Neuronal stem cell (in vitro differentiated cells): ENCODE results near the gene EIF1B.

ENCODE experiments used
- DNase-seq: peaks from one replicate; pipeline ENCODE4 v3.0.0-alpha.2; 2013; ENCODE audit warnings: low spot score
- H2AFZ ChIP-seq: one replicate; pipeline ENCODE4 v1.6.1; 2013; ENCODE audit warnings: mild to moderate bottlenecking, low read length, inconsistent platforms
- H2AK5ac ChIP-seq: 2 replicates; pipeline ENCODE4 v1.6.1; 2013; ENCODE audit warnings: low read depth, mild to moderate bottlenecking, inconsistent platforms, low read length, moderate library complexity, mixed read lengths
- H2BK120ac ChIP-seq: 2 replicates; pipeline ENCODE4 v1.6.1; 2013; ENCODE audit warnings: low read depth, mild to moderate bottlenecking, inconsistent platforms, low read length, moderate library complexity, mixed read lengths
- H2BK12ac ChIP-seq: one replicate; pipeline ENCODE4 v1.6.1; 2013; ENCODE audit warnings: low read length, inconsistent platforms
- H2BK15ac ChIP-seq: 2 replicates; pipeline ENCODE4 v1.6.1; 2013; ENCODE audit warnings: mild to moderate bottlenecking, low read length, inconsistent platforms, mixed read lengths
- H2BK5ac ChIP-seq: one replicate; pipeline ENCODE4 v1.6.1; 2013; ENCODE audit warnings: inconsistent platforms, mild to moderate bottlenecking, low read length, moderate library complexity
- H3K14ac ChIP-seq: one replicate; pipeline ENCODE4 v1.6.1; 2013; ENCODE audit warnings: low read length, inconsistent platforms
- H3K18ac ChIP-seq: 2 replicates; pipeline ENCODE4 v1.6.1; 2013; ENCODE audit warnings: low read length, inconsistent platforms
- H3K23ac ChIP-seq: 2 replicates; pipeline ENCODE4 v1.6.1; 2013; ENCODE audit warnings: low read depth, mild to moderate bottlenecking, mixed read lengths, low read length, inconsistent platforms; ENCODE audit not compliant: poor library complexity
- H3K27ac ChIP-seq: replicated peaks from 3 replicates; pipeline ENCODE4 v1.5.1; 2013; ENCODE audit warnings: low read length, inconsistent platforms
- H3K27me3 ChIP-seq, 3 experiments: 2 replicates each; pipeline ENCODE4 v1.6.1; 2013; ENCODE audit warnings: low read length in 3 of 3, mild to moderate bottlenecking in 2 of 3, inconsistent platforms in 1 of 3, low read depth in 1 of 3, mixed read lengths in 1 of 3, moderate library complexity in 1 of 3; ENCODE audit not compliant: control insufficient read depth in 3 of 3, insufficient read depth in 3 of 3
- H3K36me3 ChIP-seq, 2 donors: replicated peaks in 1 of 2; 2 replicates each; pipeline ENCODE4 v1.6.1; 2013; ENCODE audit warnings: low read length in 2 of 2; ENCODE audit not compliant: control insufficient read depth in 2 of 2, insufficient read depth in 2 of 2
- H3K4ac ChIP-seq: 2 replicates; pipeline ENCODE4 v1.6.1; 2013; ENCODE audit warnings: inconsistent platforms, mild to moderate bottlenecking, low read length, moderate library complexity
- H3K4me1 ChIP-seq, 2 donors: 1 replicate in 1 of 2; 2 replicates in 1 of 2; pipeline ENCODE4 v1.6.1; 2013; ENCODE audit warnings: low read length in 2 of 2, low read depth in 1 of 2; ENCODE audit not compliant: control insufficient read depth in 2 of 2, insufficient read depth in 1 of 2
- H3K4me2 ChIP-seq: one replicate; pipeline ENCODE4 v1.6.1; 2013; ENCODE audit warnings: mild to moderate bottlenecking, low read length, inconsistent platforms; ENCODE audit not compliant: insufficient read depth, poor library complexity, severe bottlenecking
- H3K4me3 ChIP-seq, 2 donors: 2 replicates each; pipeline ENCODE4 v1.5.1; 2013; ENCODE audit warnings: low read length in 2 of 2, mild to moderate bottlenecking in 2 of 2, inconsistent platforms in 1 of 2, moderate library complexity in 1 of 2
- H3K79me1 ChIP-seq: one replicate; pipeline ENCODE4 v1.6.1; 2013; ENCODE audit warnings: low read depth, mild to moderate bottlenecking, inconsistent platforms, low read length, moderate library complexity
- H3K9ac ChIP-seq: one replicate; pipeline ENCODE4 v1.6.1; 2013; ENCODE audit warnings: mild to moderate bottlenecking, low read depth, low read length, inconsistent platforms; ENCODE audit not compliant: poor library complexity
- H3K9me3 ChIP-seq, 2 donors: replicated peaks in 1 of 2; 2 replicates each; pipeline versions ENCODE3 to v1.6.1; 2013; ENCODE audit warnings: low read length in 2 of 2, mild to moderate bottlenecking in 2 of 2, inconsistent platforms in 1 of 2, low read depth in 1 of 2, mixed read lengths in 1 of 2, moderate library complexity in 1 of 2; ENCODE audit not compliant: control insufficient read depth in 2 of 2, insufficient read depth in 1 of 2
- H4K8ac ChIP-seq: one replicate; pipeline ENCODE4 v1.6.1; 2013; ENCODE audit warnings: low read depth, mild to moderate bottlenecking, inconsistent platforms, low read length, moderate library complexity
- H4K91ac ChIP-seq: one replicate; pipeline ENCODE4 v1.6.1; 2013; ENCODE audit warnings: low read length, low read depth, mild to moderate bottlenecking, inconsistent platforms; ENCODE audit not compliant: poor library complexity
- WGBS, 2 donors: extraction: QIAGEN DNeasy Blood & Tissue Kit; methylation state at CpG; one replicate each; pipeline ENCODE4 v1.1.7; 2013; ENCODE audit warnings: missing lambda C conversion rate in 2 of 2, mixed read lengths in 1 of 2; ENCODE audit not compliant: insufficient read length in 2 of 2, insufficient replicate concordance in 1 of 2; ENCODE audit errors: extremely low coverage in 2 of 2; 5-methylcytosine and 5-hydroxymethylcytosine counted together

The EIF1B gene

DNA sequence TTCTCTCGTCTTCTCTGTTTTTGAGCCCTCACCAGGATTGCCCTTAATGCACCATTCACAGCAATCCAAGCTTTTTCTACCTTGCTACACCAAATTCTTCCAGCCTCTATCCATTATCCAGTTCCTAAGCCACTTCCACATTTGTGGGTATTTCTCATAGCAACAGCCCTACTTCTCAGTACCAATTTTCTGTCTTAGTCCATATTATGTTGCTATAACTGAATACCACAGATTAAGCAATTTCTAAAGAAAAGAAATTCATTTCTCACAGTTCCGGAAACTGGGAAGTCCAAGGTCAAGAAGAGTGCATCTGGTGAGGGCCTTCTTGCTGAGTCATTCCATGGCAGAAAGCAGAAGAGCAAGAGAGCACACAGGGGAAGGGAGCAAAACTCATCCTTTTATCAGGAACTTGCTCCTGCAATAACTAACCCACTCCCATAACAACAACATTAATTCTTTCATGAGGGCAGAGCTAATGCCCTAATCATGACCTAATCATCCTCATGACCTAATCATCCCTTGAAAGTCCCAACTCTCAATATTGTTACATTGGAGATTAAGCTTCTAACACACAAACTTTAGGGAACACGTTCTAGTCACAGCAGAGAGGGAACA is 9.7 kb upstream of the EIF1B start:
- Histone ChIP-seq H3K4me1 (no peaks in the 10 kb centered on the region), H3K36me3 (no peaks in the 10 kb centered on the region), H3K14ac (no peak overlapping the region), H3K18ac (no peak overlapping the region), H4K8ac (no peak overlapping the region), H3K4me2 (no peak overlapping the region), H2BK12ac (no peak overlapping the region), H2AFZ (no peak overlapping the region), H2BK120ac (no peak overlapping the region), H3K23ac (no peak overlapping the region), H3K9me3 (peaks cover 0 to 2% of the 10 kb centered on the region in 2 donors), H3K4ac (no peak overlapping the region), H3K4me3 (no peak overlapping the region), H3K27me3 (no peaks in the 10 kb centered on the region), H2AK5ac (no peak overlapping the region), H3K9ac (no peak overlapping the region), H2BK5ac (no peak overlapping the region), H3K27ac (no peak overlapping the region), H3K79me1 (no peaks in the 10 kb centered on the region), H2BK15ac (no peak overlapping the region), H4K91ac (no peak overlapping the region)
- no CpG with 5 or more reads among the region's 3 CpGs for WGBS, 2 donors
- no peak for DNase-seq

DNA sequence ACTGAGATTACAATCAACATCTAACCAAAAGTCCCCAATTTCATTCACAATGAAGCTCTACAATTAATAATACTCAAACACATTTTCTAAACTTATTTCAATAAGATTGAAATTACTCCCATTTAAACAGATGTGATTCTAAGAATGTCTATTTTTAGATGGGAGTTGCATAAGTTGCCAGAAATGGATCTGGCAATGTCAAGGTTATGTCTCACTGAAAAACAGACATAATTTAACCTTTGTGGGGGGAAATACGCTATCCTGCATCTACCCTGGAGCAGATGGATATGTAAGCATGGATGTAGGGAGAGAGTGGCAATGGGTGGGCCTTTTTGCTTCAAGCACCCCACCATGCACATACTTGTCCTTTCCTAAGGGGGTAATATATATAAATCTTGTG is 6.7 kb upstream of the EIF1B start:
- whole genome bisulfite sequencing, 2 donors = no CpG with 5 or more reads among the region's 1 CpG
- Histone ChIP-seq H3K18ac (no peak overlapping the region), H2BK120ac (no peak overlapping the region), H3K4me1 (no peaks in the 10 kb centered on the region), H3K9me3 (peaks cover 0 to 2% of the 10 kb centered on the region in 2 donors), H3K4me2 (no peak overlapping the region), H2BK12ac (no peak overlapping the region), H2AK5ac (no peak overlapping the region), H2AFZ (no peak overlapping the region), H3K4me3 (no peak overlapping the region), H3K4ac (no peak overlapping the region), H3K36me3 (peaks cover 0 to 1% of the 10 kb centered on the region in 2 donors), H3K79me1 (no peaks in the 10 kb centered on the region), H3K23ac (no peak overlapping the region), H2BK15ac (no peak overlapping the region), H3K27ac (no peak overlapping the region), H3K9ac (no peak overlapping the region), H4K8ac (no peak overlapping the region), H2BK5ac (no peak overlapping the region), H4K91ac (no peak overlapping the region), H3K14ac (no peak overlapping the region), H3K27me3 (no peaks in the 10 kb centered on the region)
- no peak for DNase-seq

DNA sequence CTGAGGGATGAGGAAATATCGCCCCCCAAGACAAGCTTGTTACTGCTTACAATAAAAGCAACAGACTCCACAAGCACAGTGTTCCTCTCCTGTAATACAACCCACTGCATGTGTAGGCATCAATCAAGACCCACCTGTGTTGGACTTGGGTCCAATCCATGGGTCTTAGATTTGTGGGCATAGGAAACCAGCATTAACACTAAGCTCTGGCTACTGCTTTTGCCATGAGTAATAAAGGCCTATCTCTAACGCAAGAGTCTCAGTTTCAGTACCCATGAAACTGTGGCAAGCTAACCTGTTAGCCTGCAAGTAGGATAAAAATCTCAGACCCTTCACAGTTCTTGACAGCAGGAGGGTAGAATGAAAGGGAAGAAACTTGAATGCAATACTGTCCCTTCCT is 5.2 kb upstream of the EIF1B start:
- H2BK15ac ChIP-seq = no peak overlapping the region
- H3K79me1 ChIP-seq = no peaks in the 10 kb centered on the region
- no peak overlapping the region for H4K8ac ChIP-seq
- H3K4ac ChIP-seq = no peak overlapping the region
- no peak for DNase-seq
- no peak overlapping the region for H3K9ac ChIP-seq
- no peak overlapping the region for H2AK5ac ChIP-seq
- no peak overlapping the region for H3K14ac ChIP-seq
- no peak overlapping the region for H3K18ac ChIP-seq
- no peaks in the 10 kb centered on the region for H3K27me3 ChIP-seq
- H3K4me3 ChIP-seq = no peak overlapping the region
- no peak overlapping the region for H2BK5ac ChIP-seq
- WGBS, 2 donors = no CpG with 5 or more reads among the region's 2 CpGs
- no peak overlapping the region for H3K23ac ChIP-seq
- no peak overlapping the region for H3K4me2 ChIP-seq
- H3K9me3 ChIP-seq = peaks cover 0 to 2% of the 10 kb centered on the region in 2 donors
- no peak overlapping the region for H2BK12ac ChIP-seq
- no peak overlapping the region for H2AFZ ChIP-seq
- no peak overlapping the region for H2BK120ac ChIP-seq
- no peak overlapping the region for H4K91ac ChIP-seq
- no peak overlapping the region for H3K27ac ChIP-seq
- peaks cover 0 to 1% of the 10 kb centered on the region in 2 donors for H3K36me3 ChIP-seq
- H3K4me1 ChIP-seq = peaks cover 0 to 4% of the 10 kb centered on the region in 2 donors

DNA sequence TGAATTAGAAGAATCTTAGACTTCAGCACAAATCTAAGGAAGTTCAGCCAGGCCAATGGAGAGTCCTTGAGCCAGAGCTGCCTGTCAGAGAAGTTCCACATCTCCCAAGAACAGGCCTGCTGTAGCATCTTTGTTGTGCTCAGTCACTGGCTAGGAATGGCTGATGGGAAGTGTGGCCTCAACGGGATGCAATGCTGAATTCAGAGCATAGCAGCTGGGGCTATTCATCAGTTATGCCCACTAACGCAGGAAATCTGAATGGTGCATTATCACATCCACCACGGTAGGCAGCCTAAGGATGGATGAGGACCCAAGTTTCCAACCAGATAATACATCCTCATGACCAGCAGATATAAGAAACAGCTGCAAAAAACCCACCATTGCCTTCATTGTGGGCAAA is 3.2 kb upstream of the EIF1B start:
- no peak overlapping the region for H3K18ac ChIP-seq
- no peak overlapping the region for H3K27ac ChIP-seq
- peaks cover 1 to 7% of the 10 kb centered on the region in 2 donors for H3K36me3 ChIP-seq
- no peak overlapping the region for H2AK5ac ChIP-seq
- no peak overlapping the region for H3K4me2 ChIP-seq
- H3K14ac ChIP-seq = no peak overlapping the region
- no peak overlapping the region for H2BK15ac ChIP-seq
- no peaks in the 10 kb centered on the region for H3K27me3 ChIP-seq
- no peak overlapping the region for H3K4me3 ChIP-seq
- peaks cover 0 to 2% of the 10 kb centered on the region in 2 donors for H3K9me3 ChIP-seq
- H2BK5ac ChIP-seq = no peak overlapping the region
- H3K23ac ChIP-seq = no peak overlapping the region
- H4K91ac ChIP-seq = no peak overlapping the region
- no peak overlapping the region for H3K9ac ChIP-seq
- DNase-seq = no peak
- H4K8ac ChIP-seq = no peak overlapping the region
- H2BK12ac ChIP-seq = no peak overlapping the region
- peaks cover 2 to 4% of the 10 kb centered on the region in 2 donors for H3K4me1 ChIP-seq
- no CpG with 5 or more reads among the region's 3 CpGs for WGBS, 2 donors
- no peak overlapping the region for H3K4ac ChIP-seq
- H2AFZ ChIP-seq = no peak overlapping the region
- H2BK120ac ChIP-seq = no peak overlapping the region
- H3K79me1 ChIP-seq = peaks cover 2% of the 10 kb centered on the region
